ENCODE measurements around the gene PPARA.

The PPARA gene

DNA sequence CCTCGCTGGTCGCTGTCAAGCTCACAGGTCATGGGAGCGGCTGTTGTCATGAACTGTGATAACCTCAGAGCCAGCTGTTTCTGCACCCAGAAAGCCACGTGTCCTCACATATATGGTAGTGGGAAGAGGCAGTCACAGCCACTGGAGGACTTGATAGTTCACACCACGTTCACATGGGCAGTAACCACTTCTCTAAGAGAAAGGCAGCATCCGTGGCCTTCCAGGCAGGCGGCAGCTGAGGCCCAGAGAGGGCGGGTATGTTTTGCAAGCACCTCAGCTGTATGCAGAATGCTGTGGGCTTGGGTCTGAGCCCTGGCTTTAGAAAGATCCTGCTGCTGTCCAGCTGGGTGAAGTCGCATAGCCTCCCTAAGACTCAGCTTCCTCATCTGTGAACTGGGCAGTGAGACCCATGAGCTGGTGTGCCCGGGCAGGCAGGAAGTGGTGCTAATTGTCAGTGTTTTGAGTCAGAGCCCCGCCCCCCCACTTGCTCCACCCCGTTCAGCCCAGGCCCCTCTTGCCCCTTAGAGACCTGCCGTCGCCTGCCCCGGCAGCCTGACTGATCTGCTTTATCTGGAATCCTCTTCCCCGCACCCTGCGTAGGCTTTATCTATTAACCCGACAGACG lies 130.8 kb downstream of the PPARA start:
- no peak for DNase-seq

DNA sequence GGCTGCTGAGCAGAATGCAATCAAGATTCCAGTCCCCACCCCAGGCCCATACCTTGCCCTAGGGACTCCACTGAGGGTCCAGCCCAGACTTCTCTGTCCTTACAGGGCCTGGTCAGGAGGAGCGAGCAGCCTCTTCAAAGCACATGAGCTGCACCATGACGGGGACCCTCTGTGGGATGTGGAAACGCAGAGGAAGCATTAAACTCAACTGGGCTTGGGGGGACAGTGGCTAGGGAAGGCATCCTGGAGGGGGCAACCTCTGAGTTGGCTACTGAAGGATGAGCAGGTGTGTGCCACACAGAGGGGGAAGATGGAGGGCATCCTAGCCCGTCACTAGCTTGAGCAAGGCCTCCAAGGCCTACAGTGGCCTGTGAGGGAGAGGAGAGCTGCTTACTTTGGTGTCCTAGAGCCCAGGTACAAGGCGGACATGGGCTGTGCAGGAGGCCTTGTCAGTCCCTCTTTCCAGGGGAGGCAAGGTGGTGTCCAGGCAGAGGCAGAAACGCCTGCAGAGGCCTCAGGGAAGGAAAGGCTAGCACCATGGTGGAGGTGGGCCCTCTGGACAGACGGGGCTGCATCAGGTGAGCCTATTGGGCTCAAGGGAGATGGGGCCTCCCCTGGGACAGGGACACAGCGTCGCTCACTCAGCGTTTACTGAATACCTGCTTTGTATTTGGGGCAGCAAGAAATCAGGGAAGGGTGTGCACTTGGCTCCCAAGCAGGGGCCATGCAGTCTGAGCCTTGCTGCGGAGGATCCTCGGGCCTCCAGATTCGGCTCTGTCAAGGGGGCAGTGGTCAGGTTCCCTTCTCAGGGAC lies 131.7 kb downstream of the PPARA start:
- no peak for DNase-seq

DNA sequence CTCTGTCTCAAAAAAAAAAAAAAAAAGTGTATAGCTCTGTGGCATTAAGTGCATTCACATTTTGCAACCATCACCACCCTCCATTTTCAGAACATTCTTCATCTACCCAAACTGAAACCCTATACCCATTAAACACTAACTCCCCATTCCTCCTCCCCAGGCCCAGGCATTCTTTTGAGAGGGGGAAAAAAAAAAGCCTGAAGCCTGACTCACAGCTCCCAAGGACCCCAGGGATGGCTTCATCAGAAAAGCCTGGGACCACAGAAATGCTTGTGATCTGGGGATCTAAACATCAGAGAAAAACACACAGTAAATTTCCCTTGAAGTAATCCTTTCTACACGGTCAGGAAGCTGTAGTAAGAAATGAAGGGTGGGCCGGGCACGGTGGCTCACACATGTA lies 135.7 kb downstream of the PPARA start:
- no peak for DNase-seq

DNA sequence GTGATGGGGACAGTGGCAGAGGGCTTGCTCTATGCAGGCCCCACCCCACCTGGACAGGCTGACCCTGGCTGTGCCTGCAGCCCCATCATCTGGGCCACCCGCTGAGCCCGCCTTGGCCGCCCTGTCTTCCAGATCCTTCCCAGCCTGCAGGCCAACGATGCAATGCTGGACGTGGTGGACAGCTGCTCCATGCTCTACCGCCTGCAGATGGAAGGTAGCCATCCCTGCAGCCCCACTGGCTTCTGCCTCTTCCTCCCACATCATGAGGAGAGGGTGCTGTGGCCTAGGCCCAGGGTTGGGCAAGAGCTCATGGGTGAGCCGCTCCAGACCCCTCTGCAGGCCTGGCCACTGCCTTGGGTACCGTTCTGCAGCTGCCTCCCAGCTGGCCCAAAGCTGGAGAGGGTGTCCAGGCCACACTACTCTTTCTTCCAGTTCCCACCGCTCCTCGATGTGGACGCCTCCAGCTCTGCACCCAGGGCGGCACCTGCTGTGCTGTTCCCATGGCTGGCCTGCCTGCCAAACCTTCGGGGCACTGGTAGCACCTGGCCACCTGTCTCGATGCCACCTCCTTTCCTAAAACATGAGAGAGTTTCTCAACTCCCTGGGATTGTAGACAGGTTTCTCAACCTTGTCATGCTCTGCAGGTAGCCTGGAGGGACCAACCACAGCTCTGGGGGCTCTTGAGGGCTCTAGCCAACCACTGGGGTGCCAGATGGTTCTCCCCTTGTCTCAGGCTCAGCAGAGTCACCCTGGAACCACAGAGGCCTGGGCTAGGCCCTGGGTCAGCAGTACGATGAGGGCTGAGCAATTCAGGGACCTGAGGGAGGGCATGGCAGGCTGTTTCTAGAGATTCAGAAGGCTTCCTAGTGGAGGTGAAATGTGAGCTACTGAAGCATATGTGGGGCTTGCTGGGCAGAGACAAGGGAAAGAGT lies 136.9 kb downstream of the PPARA start:
- no peak for DNase-seq

DNA sequence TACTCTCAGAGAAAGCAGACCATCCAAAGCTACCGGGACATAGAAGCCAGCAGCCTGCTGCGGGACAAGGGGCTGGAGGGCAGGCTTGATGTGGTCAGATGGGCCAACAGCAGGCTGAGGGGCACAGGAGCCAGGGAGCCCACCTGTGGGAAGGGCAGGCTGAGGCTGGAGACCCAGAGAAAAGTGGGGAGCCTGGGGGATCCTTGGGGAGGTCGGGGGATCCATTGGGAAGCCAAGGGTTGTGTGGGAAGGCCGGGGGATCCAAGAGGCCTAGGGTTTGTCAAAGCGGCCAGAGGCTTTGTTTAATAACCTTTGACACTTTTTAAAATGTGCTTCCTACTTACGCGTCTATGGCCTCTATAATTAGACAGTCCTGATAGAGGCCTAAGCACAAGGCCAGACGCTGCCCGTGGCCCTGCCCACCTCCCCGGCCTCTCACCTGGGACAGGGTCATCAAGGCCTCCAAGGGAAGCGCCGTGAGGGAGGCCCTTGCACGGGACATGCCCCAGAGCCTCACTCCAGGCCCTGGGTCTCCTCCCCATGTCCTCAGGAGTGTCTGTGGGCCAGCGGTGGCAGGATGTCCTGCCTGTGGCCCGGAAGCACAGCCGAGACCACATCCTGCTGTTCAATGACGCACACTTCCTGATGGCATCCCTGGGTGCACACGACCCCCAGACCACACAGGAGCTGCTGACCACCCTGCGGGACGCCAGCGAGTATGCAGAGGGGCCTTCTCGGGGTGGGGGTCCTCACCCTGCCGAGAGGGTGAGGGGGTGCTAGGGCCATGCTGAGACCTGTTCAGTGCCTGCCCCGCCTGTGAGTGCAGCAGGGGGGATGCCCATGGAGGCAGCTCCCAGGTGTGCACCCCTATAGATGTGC lies 137.8 kb downstream of the PPARA start:
- DNase-seq: peak; percentile 12

DNA sequence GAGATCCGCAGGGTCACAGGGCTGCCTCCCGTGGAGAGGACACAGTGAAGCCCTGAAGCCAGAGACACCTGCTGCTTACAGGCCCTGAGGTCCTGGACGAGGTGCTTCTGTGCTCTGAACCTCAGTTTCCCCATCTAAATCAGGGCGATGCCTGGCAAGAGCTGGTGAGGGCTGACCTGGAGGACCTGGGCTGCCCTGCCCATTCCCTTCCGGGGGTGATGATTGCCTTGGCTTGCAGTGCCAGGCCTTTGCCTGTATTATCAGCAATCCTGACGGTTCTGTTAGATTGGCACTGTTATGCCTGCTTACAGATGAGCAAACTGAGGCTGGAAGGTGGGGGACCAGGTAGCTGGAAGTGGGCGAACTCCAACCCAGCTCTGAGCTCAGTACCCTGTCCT lies 138.5 kb downstream of the PPARA start:
- DNase-seq: no peak

DNA sequence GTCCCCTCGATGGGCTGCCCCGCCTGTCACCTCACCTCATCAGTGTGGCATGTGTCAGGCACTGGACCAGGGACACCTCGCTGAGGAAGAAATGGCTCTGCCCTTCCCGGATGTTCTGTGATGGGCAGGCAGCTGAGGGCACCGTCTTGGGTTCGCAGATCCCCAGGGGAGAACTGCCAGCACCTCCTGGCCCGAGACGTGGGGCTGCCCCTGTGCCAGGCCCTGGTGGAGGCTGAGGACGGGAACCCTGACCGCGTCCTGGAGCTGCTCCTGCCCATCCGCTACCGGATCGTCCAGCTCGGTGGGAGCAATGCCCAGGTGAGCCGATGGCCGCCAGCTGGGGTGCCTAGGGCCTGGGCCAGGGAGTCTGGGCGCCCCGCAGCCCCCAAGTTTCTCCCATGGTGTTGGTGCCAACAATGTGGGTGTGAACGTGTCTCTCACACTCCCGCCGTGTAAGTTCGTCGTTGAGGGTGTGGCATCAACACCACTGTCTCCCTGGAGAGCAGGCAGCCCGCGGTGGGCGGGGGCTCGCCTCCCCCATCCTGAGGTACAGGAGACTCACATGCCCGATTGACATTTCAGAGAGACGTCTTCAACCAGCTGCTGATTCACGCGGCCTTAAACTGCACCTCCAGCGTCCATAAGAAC lies 139.0 kb downstream of the PPARA start:
- no peak for DNase-seq

DNA sequence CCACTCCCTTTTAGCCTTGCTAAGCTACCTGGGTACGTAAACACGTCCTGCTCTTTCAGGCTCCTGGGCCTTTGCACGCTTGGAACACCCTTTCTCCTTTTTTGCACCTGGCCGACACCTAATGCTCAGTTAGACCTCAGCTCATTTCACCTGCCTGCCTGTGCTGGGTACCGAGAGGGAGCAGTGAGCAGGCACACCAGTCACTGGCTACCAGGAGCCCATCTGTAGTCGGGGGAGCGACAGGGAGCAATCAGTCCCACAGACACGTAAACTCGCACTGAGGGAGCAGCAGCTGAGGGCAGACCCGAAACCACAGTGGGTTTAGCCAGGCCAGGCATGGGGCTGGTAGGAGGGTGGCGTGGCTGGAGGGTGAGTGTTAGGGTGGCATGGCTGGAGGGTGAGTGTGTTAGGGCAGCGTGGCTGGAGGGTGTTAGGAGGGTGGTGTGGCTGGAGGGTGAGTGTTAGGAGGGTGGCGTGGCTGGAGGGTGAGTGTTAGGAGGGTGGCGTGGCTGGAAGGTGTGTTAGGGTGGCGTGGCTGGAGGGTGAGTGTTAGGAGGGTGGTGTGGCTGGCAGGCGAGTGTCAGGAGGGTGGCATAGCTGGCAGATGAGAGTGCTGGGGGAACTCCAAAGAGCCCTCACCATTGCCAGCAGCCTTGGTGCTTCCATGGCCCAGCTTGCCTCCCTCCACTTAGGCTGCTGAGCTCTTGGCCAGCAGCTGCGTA lies 140.0 kb downstream of the PPARA start:
- no peak for DNase-seq

DNA sequence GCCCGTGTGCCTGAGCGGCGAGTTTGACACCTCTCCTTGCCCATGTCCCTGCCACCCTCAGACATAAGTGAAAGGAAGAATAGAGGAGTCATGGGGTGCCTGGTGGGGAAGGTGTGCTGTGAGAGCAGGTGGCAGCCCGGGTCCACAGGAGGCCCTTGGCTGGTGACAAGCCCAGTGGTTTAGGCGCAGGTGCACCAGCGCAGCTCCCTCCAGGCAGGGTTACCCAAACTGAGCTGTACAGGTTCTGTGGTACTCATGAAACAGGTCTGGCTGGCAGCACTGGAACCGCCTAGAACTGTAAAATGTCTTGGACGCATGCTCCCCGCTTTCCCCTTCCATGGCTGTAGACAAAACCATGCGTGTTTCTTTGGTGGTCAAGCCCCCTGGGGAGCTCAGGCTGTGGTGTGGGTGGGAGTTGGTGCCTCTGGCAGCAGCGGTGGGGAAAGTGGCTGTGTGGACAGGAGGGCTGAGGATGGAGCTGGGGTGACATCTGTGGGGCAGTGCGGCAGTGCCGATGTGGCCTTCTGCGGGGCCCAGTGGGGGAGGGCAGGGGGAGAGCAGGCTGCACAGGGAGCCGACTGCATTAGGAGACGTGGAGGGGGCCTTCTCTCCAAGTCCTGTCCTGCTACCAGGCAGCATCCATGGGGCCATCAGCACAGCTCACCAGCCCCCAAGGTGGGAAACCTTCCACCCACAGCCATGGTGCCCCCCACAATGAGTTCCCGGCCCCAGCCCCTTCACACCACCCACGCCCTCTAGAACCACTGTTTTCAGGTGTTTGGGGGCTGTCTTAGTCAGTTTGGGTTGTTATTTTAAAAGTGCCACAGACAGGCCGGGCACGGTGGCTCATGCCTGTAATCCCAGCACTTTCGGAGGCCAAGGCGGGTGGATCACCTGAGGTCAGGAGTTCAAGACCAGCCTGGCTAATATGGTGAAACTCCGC lies 140.8 kb downstream of the PPARA start:
- DNase-seq: no peak

DNA sequence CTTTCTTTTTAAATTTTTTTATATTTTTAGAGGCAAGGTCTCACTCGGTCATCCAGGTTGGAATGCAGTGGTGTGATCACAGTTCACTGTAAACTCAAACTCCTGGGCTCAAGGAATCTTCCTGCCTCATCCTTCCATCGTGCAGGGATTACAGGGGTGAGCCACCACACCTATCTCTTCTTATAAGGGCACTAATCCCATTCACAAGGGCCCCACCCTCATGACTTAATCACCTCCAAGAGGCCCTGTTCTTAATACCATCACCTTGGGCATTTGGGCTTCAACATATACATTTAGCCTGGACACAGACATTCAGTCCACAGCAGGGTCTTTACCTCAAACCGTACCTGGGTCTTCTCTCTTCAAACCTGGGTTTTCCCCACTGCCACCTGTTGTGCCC lies 141.8 kb downstream of the PPARA start:
- DNase-seq: no peak

DNA sequence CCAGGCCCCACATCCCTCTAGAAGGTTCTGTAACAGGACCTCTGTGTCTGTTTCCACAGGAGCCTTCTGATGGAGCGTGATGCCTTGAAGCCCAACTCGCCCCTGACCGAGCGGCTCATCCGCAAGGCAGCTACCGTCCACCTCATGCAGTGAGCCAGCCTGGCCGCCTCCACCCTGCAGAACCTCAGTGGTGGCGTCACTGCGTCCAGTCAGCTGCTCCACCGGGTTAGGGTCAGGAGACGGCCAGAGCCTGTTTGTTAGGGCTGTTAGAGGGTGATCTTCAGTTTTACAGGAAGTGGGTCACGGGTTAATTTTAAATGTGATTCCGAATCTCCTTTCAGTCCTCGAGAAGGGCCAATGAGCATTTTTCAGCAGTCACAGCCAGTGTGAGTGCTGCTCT lies 142.4 kb downstream of the PPARA start:
- no peak for DNase-seq

Measured in activated CD4-positive, alpha-beta T cell treated with anti-CD3 and anti-CD28 coated beads for 48 hours (primary cell).